Thyroid gland (tissue), 4 donors: ENCODE results near the gene RGL3. TPM values are rescaled to one million over a fixed set of nuclear protein-coding genes. Genes with fewer than 3 reads are reported as not detected.
A peak's percentile ranks its signal among the peaks of the same experiment; 100 is the strongest.

Source experiments
- DNase-seq, 2 donors: peaks; one replicate each; pipeline ENCODE4 v3.0.0-alpha.2; 2019
- H3K27ac ChIP-seq, 3 donors: fragments of 200-600 bp; sonication (generic); 1 replicate in 2 of 3; 2 replicates in 1 of 3; pipeline ENCODE4 v1.5.1; 2016 to 2019; ENCODE audit warnings: mild to moderate bottlenecking in 1 of 3, moderate library complexity in 1 of 3
- H3K27me3 ChIP-seq: fragments of 200-600 bp; sonication (generic); one replicate; pipeline ENCODE4 v1.5.1; 2019
- H3K36me3 ChIP-seq, 2 donors: fragments of 200-600 bp; sonication (generic); one replicate each; pipeline ENCODE4 v1.5.1; 2016 to 2019
- H3K4me1 ChIP-seq, 2 donors: fragments of 200-600 bp; sonication (generic); one replicate each; pipeline ENCODE4 v1.5.1; 2017 to 2019
- H3K4me3 ChIP-seq, 3 donors: fragments of 200-600 bp; sonication (generic); replicated peaks in 1 of 3; 1 replicate in 2 of 3; 2 replicates in 1 of 3; pipeline ENCODE4 v1.5.1; 2016; ENCODE audit warnings: mild to moderate bottlenecking in 1 of 3
- H3K9me3 ChIP-seq: fragments of 200-600 bp; sonication (generic); one replicate; pipeline ENCODE4 v1.5.1; 2017
- POLR2A ChIP-seq, 2 donors: fragments of 450-650 bp; IDR thresholded peaks; one replicate each; pipeline ENCODE4 v1.6.1; 2017; ENCODE audit warnings: antibody characterized with exemption in 2 of 2, mild to moderate bottlenecking in 2 of 2, moderate library complexity in 1 of 2
- WGBS, 2 donors: methylation state at CpG; one replicate each; pipeline ENCODE4 v1.1.5; 2017; 5-methylcytosine and 5-hydroxymethylcytosine counted together
- intact Hi-C: fragments of 100-400 bp; cut with DNase I; formaldehyde crosslinking; loops from one replicate; pipeline ENCODE4 v1.15.1; 2023
- total RNA-seq, 4 donors: library from RNA; depleted of rRNA; stranded (reverse); fragments of >200 nt; gene quantifications; one replicate each; pipeline ENCODE4 v1.2.3, GENCODE V29; 2016
- TF ChIP-seq, protein P1 (sequence below), 6 experiments: fragments of 200-600 bp in 3 of 6; fragments of 450-650 bp in 3 of 6; sonication (generic) in 3 of 6; IDR thresholded peaks; one replicate each; pipeline ENCODE4 v1.5.1; 2016 to 2019; ENCODE audit warnings: antibody characterized with exemption in 6 of 6, mild to moderate bottlenecking in 2 of 6, inconsistent platforms in 1 of 6, moderate library complexity in 1 of 6

The RGL3 gene
- total RNA-seq, 4 donors from 2014 or later, result 63.4 to 136 (median 101) TPM

DNA sequence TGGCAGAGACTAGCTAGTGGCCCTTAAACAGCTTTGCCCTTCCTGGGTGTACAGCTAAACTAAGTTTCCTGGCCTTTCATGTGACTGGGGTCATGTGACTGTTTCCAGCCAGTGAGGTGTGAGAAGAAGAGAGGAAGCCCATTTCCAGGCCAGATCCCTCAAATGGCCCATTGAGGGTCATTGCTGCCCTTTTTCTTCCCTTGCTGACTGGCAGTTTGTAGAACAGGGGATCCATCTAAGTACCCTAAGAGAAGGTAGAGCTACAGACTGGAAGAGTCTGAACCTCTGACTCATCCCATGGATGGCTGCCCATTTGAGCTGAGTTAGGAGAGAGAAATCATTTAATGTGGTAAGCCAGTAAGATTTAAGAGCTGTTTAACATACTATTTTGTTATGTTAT is 41.9 kb downstream of the RGL3 start:
- Histone ChIP-seq H3K4me3 (no peak overlapping the region), H3K9me3 (no peaks in the 10 kb centered on the region), H3K36me3 (no peaks in the 10 kb centered on the region), H3K27me3 (no peaks in the 10 kb centered on the region), H3K27ac (peak overlapping the region; percentile 0 to 53 (median 20)), H3K4me1 (peaks cover 28 to 61% of the 10 kb centered on the region in 2 donors)
- TF ChIP-seq POLR2A (IDR thresholded peaks at IDR 0.05), result no peak
- TF ChIP-seq, protein P1, sequence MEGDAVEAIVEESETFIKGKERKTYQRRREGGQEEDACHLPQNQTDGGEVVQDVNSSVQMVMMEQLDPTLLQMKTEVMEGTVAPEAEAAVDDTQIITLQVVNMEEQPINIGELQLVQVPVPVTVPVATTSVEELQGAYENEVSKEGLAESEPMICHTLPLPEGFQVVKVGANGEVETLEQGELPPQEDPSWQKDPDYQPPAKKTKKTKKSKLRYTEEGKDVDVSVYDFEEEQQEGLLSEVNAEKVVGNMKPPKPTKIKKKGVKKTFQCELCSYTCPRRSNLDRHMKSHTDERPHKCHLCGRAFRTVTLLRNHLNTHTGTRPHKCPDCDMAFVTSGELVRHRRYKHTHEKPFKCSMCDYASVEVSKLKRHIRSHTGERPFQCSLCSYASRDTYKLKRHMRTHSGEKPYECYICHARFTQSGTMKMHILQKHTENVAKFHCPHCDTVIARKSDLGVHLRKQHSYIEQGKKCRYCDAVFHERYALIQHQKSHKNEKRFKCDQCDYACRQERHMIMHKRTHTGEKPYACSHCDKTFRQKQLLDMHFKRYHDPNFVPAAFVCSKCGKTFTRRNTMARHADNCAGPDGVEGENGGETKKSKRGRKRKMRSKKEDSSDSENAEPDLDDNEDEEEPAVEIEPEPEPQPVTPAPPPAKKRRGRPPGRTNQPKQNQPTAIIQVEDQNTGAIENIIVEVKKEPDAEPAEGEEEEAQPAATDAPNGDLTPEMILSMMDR (IDR thresholded peaks at IDR 0.05), result no peak
- peak; percentile 58 to 67 for DNase-seq
- intact Hi-C loops, result no loop called here

GRCh38 chr19:11375143-11375948 is 43.8 kb downstream of the RGL3 start:
- peak; percentile 66 to 68 for DNase-seq
- Histone ChIP-seq H3K27ac (peak overlapping the region; percentile 84 to 92 (median 89)), H3K27me3 (no peaks in the 10 kb centered on the region), H3K36me3 (no peaks in the 10 kb centered on the region), H3K4me3 (peak overlapping the region in 2 of 3 donors; percentile 4 to 59), H3K9me3 (no peaks in the 10 kb centered on the region), H3K4me1 (peaks cover 22 to 48% of the 10 kb centered on the region in 2 donors)
- intact Hi-C loops, result no loop called here
- TF ChIP-seq, protein P1 (IDR thresholded peaks at IDR 0.05), result no peak
- peak in 1 of 2 donors; percentile 79 for TF ChIP-seq POLR2A (IDR thresholded peaks at IDR 0.05)
- WGBS, 2 donors, result 9 to 11% methylated on average over 17 to 22 of the region's 27 CpGs

GRCh38 chr19:11374433-11375142 is 44.5 kb downstream of the RGL3 start, which contains the start of gene SWSAP1:
Gene SWSAP1 (plus strand): TSS chr19:11374666. CDS start chr19:11374681, 15 bp downstream.
- intact Hi-C loops, result no loop called here
- Histone ChIP-seq H3K27me3 (no peaks in the 10 kb centered on the region), H3K27ac (peak within 1 kb of the TSS; percentile 89 to 95 (median 92)), H3K9me3 (no peaks in the 10 kb centered on the region), H3K4me1 (peaks cover 22 to 41% of the 10 kb centered on the region in 2 donors), H3K4me3 (peak within 1 kb of the TSS; percentile 4 to 59 (median 29)), H3K36me3 (no peaks in the 10 kb centered on the region)
- peak; percentile 99 for DNase-seq
- peak in 1 of 2 donors; percentile 62 for TF ChIP-seq POLR2A (IDR thresholded peaks at IDR 0.05)
- TF ChIP-seq, protein P1 (IDR thresholded peaks at IDR 0.05), result no peak
- WGBS, 2 donors, result 0 to 1% methylated on average over 37 of the region's 44 CpGs

DNA sequence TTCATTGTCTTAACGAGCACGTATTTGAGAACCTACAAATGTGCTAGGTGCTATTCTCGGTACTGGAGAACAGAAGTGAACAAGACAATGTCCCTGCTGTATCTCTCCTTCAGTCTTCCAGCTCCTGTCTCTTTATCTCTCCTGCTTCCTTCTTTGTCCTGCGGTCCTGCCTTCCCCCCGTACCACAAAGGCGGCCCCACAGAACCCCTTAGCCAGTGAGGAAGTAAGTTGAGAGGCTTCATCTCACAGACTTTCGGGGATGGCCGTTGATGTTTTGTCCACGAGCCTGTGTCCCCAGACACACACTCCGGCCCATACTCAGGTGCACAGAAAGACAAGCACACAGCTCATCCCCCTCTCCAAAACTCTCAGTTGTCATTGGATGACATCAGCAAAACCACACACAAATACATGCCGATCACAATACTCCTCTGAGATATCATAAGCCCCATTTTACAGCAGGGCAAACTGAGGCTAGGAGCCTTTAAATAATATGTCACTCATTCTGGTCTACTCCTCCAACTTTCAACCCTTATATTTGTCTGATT is 45.2 kb downstream of the RGL3 start:
- Histone ChIP-seq H3K4me3 (peak overlapping the region in 1 of 3 donors; percentile 59), H3K36me3 (no peaks in the 10 kb centered on the region), H3K27ac (peak overlapping the region in 2 of 3 donors; percentile 89 to 95), H3K4me1 (peaks cover 22 to 41% of the 10 kb centered on the region in 2 donors), H3K27me3 (no peaks in the 10 kb centered on the region), H3K9me3 (no peaks in the 10 kb centered on the region)
- intact Hi-C loops, result no loop called here
- no peak for DNase-seq
- WGBS, 2 donors, result 43 to 45% methylated on average over 11 of the region's 11 CpGs
- TF ChIP-seq POLR2A (IDR thresholded peaks at IDR 0.05), result no peak
- TF ChIP-seq, protein P1 (IDR thresholded peaks at IDR 0.05), result no peak
